ENCODE data around the gene CD19. TPM values are rescaled to one million over a fixed set of nuclear protein-coding genes. Genes with fewer than 3 reads are reported as not detected.
A peak's percentile ranks its signal among the peaks of the same experiment; 100 is the strongest.

CD19 gene
- total and polyA plus RNA-seq, 4 experiments from 2014 or later: 0.27 to 1.4 TPM; not detected in 2

- CTCF ChIA-PET (ENCODE audit: partially characterized antibody): interaction anchor here (1.1 to 5.0 kb wide), 8 partner anchors 9 to 42 kb away, joined by 3 to 41 read pairs (median 10); partner anchors contain the start of gene SPNS1
- H3K9me3 ChIP-seq (ENCODE audit: control insufficient read depth in 1 of 2, low read length in 2 of 2): no peaks in the 10 kb centered on the region
- peaks cover 36% of the 10 kb centered on the region for H3K36me3 ChIP-seq (ENCODE audit: insufficient read depth, low read length)
- Mint-ChIP-seq H3K36me3 (peaks cover 54 to 68% of the 10 kb centered on the region in 2 donors), H3K9me3 (peaks cover 0 to 8% (median 6%) of the 10 kb centered on the region in 8 donors), H3K27ac (peak overlapping the region; percentile 93 to 99 (median 96)), H3K4me3 (peak overlapping the region; percentile 99 to 100 (median 100)), H3K4me1 (peaks cover 43 to 82% (median 61%) of the 10 kb centered on the region in 4 donors), H3K27me3 (no peaks in the 10 kb centered on the region)
- peak overlapping the region; percentile 96 to 97 for H3K4me3 ChIP-seq (ENCODE audit: low read length in 2 of 2)
- peak overlapping the region; percentile 83 for H3K27ac ChIP-seq (ENCODE audit: low read depth, low read length)
- intact Hi-C loops (cut with micrococcal nuclease): loop anchor here (10.0 kb wide), 1 partner anchor 87 kb away; no protein-coding TSS in a partner anchor
- POLR2A ChIA-PET (ENCODE audit: partially characterized antibody): interaction anchor here (1.0 to 10.4 kb wide), 13 partner anchors 11 to 715 kb away, joined by 3 to 155 read pairs (median 10); partner anchors contain the start of genes ATXN2L, NFATC2IP, RABEP2 and SPNS1
- no peak for DNase-seq
- H3K27me3 ChIP-seq (ENCODE audit: insufficient read depth, low read length): no peaks in the 10 kb centered on the region
- peaks cover 65% of the 10 kb centered on the region for H3K4me1 ChIP-seq (ENCODE audit: insufficient read depth, low read length)
Observed at GRCh38 chr16:28987170-28987853, 55.5 kb downstream of the CD19 start.

Other genes starting within 250 kb of the CD19 start
- 100 to 1,000 TPM; 323 to 355 TPM for gene EIF3C, start 220.5 kb upstream of the CD19 start, total RNA-seq
- gene EIF3C, start 220.5 kb upstream of the CD19 start, polyA plus RNA-seq: 100 to 1,000 TPM; 180 to 257 TPM
- 1 to 10 TPM; 2.9 to 3.0 TPM for gene NPIPB9, start 180.2 kb upstream of the CD19 start, total RNA-seq
- gene NPIPB9, start 180.2 kb upstream of the CD19 start, polyA plus RNA-seq: not detected
- 100 to 1,000 TPM; 262 to 266 TPM for gene ATXN2L, start 109.0 kb upstream of the CD19 start, total RNA-seq
- 10 to 100 TPM in 1 of 2 donors, 1 to 10 TPM in 1; 7.1 to 38.5 TPM for gene ATXN2L, start 109.0 kb upstream of the CD19 start, polyA plus RNA-seq
- gene TUFM, start 85.6 kb upstream of the CD19 start, total RNA-seq: 100 to 1,000 TPM in 1 of 2 experiments, 10 to 100 TPM in 1; 98.0 to 108 TPM
- 100 to 1,000 TPM; 138 to 198 TPM for gene TUFM, start 85.6 kb upstream of the CD19 start, polyA plus RNA-seq
- 100 to 1,000 TPM; 127 TPM for gene SH2B1, start 68.1 kb upstream of the CD19 start, total RNA-seq
- gene SH2B1, start 68.1 kb upstream of the CD19 start, polyA plus RNA-seq: 1 to 10 TPM; 3.1 to 4.0 TPM
- under 1 TPM; 0.67 to 0.94 TPM for gene ATP2A1, start 53.5 kb upstream of the CD19 start, total RNA-seq
- gene ATP2A1, start 53.5 kb upstream of the CD19 start, polyA plus RNA-seq: not detected
- gene RABEP2, start 6.7 kb upstream of the CD19 start, total RNA-seq: 10 to 100 TPM; 25.7 to 29.0 TPM
- 1 to 10 TPM; 3.1 to 5.1 TPM for gene RABEP2, start 6.7 kb upstream of the CD19 start, polyA plus RNA-seq
- 100 to 1,000 TPM; 105 to 115 TPM for gene NFATC2IP, start 19.0 kb downstream of the CD19 start, total RNA-seq
- 10 to 100 TPM; 29.3 to 30.1 TPM for gene NFATC2IP, start 19.0 kb downstream of the CD19 start, polyA plus RNA-seq
- 10 to 100 TPM; 31.0 to 34.4 TPM for gene SPNS1, start 42.8 kb downstream of the CD19 start, total RNA-seq
- 10 to 100 TPM; 28.2 to 30.4 TPM for gene SPNS1, start 42.8 kb downstream of the CD19 start, polyA plus RNA-seq
- 100 to 1,000 TPM; 342 to 349 TPM for gene LAT, start 53.1 kb downstream of the CD19 start, total RNA-seq
- 100 to 1,000 TPM; 310 to 455 TPM for gene LAT, start 53.1 kb downstream of the CD19 start, polyA plus RNA-seq